C4-2B (cell line): ENCODE measurements around the gene PSMB9.

Experiments
- ZFX ChIP-seq: fragments of 450-650 bp; IDR thresholded peaks from 2 replicates; pipeline ENCODE4 v1.6.1; 2017
- TF ChIP-seq, protein P1 (sequence below): fragments of 450-650 bp; conservative IDR thresholded peaks from 2 replicates; pipeline ENCODE4 v1.5.1; 2017; ENCODE audit warnings: mild to moderate bottlenecking

DNA sequence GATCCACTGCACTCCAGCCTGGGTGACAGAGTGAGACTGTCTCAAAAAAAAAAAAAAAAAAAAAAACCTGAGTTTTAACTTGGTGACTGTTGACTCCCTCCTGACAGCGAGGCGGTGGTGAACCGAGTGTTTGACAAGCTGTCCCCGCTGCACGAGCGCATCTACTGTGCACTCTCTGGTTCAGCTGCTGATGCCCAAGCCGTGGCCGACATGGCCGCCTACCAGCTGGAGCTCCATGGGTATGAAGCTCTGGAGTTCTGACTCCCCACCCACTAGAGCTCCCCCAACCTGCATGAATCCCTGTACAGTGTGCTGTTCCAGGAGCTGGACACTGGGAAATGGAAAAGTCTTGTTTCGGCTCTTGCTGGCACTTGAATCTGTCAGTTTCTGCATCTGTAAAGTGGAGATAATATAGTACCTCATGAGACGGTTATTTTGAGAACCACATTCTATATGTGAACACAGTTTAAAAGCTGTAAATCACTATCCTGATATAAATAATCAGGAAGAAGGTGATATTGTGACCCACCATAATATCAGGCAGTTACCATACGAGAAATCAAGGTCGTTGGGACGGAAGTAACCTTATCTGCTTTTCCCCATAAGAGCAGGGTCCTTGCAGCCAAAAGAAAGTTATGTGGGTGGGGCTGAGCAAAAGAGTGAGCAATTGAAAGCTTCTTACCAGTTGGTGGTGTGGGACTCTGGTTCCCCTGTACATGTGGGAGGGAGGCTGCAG, 3.3 kb downstream of the PSMB9 start:
- TF ChIP-seq, protein P1, sequence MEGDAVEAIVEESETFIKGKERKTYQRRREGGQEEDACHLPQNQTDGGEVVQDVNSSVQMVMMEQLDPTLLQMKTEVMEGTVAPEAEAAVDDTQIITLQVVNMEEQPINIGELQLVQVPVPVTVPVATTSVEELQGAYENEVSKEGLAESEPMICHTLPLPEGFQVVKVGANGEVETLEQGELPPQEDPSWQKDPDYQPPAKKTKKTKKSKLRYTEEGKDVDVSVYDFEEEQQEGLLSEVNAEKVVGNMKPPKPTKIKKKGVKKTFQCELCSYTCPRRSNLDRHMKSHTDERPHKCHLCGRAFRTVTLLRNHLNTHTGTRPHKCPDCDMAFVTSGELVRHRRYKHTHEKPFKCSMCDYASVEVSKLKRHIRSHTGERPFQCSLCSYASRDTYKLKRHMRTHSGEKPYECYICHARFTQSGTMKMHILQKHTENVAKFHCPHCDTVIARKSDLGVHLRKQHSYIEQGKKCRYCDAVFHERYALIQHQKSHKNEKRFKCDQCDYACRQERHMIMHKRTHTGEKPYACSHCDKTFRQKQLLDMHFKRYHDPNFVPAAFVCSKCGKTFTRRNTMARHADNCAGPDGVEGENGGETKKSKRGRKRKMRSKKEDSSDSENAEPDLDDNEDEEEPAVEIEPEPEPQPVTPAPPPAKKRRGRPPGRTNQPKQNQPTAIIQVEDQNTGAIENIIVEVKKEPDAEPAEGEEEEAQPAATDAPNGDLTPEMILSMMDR = no peak
- TF ChIP-seq ZFX = no peak
